HepG2 (cell line): ENCODE measurements around the gene FGL2.

Source experiments
- HNRNPUL1 ChIP-seq: fragments of 200-400 bp; formaldehyde crosslinking; IDR thresholded peaks from 2 replicates; pipeline ENCODE4 v1.6.1; 2017; ENCODE audit warnings: low read depth, mild to moderate bottlenecking, low read length, moderate library complexity
- TF ChIP-seq, protein P1 (sequence below): sonication (generic); formaldehyde crosslinking; IDR thresholded peaks from 2 replicates; pipeline ENCODE4 v1.8.1; 2023; ENCODE audit warnings: mild to moderate bottlenecking, missing genetic modification reagents

DNA sequence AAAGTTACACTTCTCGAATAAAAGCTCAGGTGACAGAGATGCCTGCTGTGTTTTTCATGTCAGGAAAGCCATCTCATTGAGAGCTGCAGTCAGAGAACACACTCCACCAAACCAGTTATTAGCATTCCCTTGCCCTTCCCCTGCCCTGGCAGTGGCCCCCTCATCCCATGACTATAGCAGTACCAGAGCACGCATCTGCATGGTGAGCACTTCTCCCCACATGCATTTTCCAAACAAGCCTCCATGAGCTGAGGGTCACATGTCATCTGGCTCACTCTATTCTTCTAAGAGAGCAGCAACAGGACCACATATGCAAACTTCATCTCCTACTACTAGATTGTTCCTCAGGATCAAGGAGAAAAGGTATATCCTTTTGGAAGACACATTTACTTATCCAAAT, 42.4 kb upstream of the FGL2 start:
- TF ChIP-seq HNRNPUL1, result no peak
- TF ChIP-seq, protein P1, sequence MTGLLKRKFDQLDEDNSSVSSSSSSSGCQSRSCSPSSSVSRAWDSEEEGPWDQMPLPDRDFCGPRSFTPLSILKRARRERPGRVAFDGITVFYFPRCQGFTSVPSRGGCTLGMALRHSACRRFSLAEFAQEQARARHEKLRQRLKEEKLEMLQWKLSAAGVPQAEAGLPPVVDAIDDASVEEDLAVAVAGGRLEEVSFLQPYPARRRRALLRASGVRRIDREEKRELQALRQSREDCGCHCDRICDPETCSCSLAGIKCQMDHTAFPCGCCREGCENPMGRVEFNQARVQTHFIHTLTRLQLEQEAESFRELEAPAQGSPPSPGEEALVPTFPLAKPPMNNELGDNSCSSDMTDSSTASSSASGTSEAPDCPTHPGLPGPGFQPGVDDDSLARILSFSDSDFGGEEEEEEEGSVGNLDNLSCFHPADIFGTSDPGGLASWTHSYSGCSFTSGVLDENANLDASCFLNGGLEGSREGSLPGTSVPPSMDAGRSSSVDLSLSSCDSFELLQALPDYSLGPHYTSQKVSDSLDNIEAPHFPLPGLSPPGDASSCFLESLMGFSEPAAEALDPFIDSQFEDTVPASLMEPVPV (CRISPR knock-in tag), result no peak
